Measurements from ENCODE around the gene HPS1.

HPS1 gene

DNA sequence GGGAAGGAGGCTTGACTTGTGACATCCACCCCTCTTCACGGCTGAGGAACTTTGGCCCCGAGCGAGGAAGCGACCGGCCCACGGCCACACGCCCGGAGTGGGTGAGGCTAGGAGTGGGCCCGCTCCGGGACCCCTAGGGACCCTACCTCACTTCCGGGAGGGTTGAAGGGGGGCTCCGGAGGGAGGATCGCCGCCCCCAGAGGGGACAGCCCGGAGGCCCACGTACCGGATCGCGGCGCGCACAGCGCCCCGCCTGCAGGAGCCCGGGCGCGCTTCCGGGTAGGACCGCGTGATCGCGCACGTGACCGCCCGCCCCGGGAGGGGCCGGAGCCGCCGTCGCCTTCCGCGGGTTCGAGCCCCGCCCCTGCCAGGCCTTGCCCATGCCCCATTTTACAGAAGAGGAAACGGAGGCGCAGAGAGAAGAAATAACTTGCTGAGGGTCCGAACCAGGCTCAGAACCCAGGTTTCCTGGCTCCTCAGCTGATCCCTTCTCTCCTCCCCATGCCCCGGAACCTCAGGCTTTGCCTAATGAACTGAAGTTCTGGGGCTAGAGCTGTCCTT, at the start of gene HPS1:
Gene HPS1, minus strand, starts transcription at position 275 of the 561 bp plus-strand sequence. CDS start 3,695 bp downstream, outside the sequence.
- peak; percentile 87 for DNase-seq

DNA sequence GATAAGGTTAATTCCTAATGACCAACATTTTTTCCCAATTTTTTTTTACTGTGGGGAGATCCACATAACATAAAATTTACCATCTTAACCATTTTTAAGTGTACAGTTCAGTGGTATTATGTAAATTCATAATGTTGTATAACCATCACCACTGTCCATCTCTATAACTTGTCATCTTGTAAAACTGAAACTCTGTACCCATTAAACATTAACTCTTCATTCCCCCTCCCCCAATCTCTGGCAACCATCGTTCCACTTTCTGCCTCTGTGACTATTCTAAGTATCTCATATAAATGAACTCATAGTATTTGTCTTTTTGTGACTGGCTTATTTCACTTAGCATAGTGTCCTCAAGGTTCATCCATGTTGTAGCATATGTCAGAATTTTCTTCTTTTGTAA, 46.0 kb upstream of the HPS1 start:
- DNase-seq, result no peak

GRCh38 chr10:98489561-98490481, 43.1 kb upstream of the HPS1 start:
- no peak for DNase-seq

DNA sequence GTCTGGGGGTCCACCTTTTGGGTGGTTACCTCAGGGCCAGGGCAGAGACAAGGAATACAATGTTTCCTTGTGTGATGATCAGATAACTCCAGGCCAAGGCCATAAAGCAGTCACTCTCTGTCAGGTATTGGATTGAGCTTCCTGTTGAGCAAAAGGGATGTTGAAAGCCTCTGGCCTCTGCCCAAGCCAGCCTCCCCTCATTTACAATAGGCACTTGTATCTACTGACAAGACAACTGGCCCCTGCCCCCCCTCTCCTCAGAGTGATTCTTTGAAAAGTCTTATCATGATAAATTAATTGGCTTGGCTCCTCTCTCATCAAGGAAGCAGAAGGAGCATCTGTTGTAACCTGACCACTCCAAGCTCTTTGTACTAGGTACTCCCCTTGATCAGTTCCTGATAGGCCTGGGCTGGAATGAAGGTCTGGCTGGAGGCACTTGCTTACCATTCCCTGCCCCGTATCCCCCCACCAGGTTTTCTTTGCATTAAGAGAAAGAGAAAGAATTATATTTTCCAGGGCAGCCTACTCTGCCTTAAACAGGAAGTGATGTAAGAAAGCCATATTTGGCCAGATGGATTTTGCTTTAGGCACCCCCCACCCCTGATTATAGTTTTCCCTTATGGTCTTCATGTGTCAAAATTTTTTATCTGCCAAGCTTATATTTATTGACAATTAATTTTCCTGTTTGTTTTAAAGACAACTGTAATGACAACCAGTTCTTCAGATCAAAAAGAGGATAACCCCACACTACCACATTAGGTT, 42.1 kb upstream of the HPS1 start:
- no peak for DNase-seq

DNA sequence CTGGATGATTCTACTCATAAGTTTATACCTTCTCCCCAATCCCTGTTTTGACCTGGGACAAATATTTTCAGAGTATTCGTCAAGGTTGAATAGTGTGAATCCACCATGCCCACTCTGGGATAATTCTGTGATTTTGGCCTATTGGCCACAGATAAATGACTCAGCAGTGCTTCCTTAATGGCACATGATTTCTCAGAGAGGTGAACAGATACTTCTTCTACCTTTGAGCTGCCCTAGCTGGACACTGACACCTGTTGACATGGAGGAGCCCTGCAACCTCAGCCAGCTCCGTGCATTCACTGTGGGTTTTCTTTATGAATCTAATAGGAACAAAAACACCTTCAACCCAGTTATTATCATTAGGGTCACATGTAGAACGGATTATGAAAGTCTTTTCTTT, 40.9 kb upstream of the HPS1 start:
- no peak for DNase-seq

DNA sequence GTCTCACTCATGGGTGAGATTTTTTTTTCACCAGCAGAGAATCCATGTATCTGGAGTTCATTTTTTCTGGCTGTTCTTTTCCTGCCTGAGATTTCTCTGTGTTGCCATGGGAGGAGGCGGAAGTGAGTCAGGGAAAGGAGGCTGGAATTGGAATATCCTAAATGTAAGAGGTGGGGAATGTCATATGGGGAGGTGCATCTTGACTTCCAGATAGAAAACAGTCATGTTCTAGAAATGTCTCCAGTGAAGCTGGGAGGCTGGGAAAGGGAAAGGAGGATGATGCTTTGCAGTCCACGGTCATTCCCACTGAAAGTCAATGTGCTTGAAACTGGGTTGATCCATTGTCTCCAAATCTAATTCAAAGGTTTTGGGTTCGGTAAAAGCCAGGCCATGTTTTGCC, 39.7 kb upstream of the HPS1 start:
- DNase-seq, result no peak

DNA sequence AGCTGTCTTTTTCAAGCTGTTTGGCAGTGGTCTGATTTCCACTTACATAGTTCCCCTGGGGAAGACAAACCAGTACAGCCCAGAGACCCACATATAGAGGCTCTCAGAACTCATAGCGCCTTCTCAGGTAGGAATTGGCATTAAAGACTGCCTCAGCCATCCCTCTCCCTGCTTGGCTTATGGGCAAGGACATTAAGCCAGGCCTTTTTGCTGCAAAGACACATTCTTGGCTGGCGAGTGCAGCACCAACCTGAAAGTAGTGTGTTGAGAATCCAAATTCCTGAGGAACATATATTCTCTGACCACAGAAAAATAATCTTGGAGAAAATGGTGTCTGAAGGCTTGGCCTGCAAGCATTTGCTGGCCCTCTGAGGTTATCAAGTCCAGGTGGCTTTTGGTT, 39.2 kb upstream of the HPS1 start:
- DNase-seq, result no peak

- DNase-seq, result no peak
Measured at GRCh38 chr10:98483658-98484057, 36.9 kb upstream of the HPS1 start.

DNA sequence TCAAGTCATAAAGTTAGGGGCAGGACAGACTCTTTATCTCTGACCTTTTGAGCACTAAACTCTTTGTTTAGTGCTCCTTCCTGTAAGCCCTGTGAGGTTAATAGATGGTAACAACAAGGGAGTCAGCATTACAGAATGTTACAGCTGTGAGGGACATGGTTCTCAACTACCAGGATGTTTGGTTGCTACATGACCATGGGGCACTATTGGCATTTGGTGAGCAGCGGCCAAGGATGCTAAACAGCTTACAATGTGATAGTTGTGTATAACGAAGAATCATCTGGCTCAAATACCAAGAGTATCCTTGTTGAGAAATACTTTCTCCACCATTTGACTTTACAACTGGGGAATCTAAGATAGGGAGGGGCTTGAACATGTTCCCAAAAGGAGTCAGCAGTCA, 35.4 kb upstream of the HPS1 start:
- no peak for DNase-seq

DNA sequence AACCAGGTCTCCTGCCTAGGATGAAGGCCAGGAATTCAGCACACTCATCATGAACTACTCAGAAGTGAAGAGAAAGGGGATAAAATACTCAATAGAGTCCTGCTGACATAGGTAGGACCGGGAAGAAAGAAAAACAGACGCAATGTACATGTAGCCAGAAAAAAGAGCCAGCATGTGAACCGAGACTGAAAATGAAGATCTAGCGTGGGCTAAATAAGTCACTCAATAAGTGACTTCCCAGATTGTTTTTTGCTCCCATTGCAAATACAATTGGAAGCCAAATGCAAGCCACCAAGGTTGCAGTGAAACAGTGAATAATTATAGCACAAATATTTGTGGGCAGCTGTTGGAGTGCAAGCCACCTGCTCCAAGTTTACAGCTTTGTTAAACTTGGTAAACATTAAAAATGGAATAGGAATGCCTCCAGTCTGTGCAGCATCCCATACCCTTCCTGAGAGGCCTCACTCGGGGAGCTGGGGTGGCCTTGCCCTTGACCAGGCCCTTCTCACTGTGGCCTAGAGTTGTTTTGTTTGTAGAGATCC, 34.7 kb upstream of the HPS1 start:
- no peak for DNase-seq

DNA sequence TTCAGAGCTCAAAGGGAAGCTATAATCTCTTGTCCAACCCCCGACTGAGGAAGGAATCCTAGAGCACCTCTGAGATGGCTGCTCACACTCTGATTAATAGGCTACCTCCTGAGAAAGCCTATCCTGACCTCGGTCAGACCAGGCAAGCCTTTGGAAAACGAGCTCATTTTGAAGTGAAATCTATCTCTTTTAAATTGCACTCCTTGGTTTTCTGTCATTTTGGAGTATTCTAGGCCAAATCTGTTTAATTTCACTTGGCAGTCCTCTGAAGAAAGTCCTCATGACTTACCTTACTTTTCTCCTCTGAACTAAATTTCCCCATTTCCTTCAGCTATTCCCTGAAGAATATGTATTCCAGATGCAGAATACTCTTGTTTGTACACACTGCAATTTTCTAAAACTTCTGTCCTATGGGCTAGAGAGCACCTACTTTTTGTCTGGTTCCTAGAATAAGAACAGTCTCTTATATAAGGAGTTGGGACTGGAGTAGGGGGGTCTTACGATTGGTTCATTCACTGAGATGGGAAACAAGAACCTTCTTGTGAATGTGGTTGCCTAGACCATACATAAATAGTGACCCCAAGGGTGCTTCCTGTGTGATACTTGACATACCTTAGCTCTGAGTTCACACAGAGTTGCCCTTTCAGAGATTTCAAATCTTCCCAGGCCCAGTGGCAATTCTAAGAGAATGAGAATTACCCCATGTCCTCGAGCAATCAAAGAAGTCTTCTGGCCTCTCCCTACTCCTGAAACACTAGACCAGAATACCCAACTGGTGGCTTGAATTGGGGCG, 31.9 kb upstream of the HPS1 start:
- no peak for DNase-seq

DNA sequence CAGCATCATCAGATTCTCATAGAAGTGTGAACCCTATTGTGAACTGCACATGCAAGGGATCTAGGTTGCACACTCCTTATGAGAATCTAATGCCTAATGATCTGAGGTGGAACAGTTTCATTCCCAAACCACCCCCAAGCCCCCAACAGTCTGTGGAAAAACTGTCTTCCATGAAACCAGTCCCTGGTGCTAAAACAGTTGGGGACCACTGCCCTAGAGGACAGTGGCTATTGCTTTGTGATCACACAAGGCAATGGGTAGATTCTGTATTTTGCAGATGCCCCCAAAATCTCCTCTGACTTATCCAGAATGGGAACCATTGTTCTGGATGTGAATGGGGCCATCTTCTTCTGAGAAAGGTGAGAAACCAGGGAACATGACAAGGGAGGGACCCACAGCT, 31.1 kb upstream of the HPS1 start:
- DNase-seq, result no peak

DNA sequence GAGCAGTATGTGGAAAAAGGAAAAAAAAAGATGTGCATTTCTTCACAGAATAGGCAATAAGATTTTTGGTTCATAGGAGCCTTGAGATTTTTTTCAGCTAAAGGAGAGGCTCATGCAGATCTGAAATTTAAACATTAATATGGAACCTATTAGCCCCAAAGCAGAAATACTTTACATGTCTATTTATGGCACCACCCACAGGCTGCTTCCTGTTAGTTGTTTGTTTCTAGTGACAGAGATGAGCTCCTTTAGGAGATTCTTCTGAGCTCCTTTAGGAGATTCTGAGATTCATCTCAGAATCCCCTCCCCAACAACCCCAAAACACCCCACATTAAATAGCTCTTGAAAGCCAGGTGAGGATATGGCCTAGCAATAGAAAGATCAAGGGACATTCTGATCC, 27.9 kb upstream of the HPS1 start:
- no peak for DNase-seq

DNA sequence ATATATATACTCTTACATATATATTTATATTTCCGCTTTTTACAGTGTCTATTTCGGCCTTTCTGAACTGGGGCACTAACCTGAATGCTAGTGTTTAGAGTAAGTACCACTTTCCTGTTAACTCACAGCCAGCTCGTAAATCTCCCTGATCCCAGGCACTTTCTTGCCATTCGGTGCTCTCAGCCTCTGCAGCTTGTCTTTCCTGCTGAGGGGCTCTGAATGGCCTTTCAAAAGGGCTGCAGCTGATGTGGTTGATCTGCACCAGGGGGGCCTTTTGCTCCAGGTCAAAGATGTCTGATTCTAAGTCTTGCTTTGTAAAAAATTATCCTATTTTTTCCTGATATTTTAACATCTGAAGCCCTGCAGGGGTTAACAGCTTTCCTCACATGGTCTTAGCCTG, 25.5 kb upstream of the HPS1 start:
- DNase-seq, result no peak

GRCh38 chr10:98470850-98471249, 24.1 kb upstream of the HPS1 start:
- DNase-seq, result no peak

DNA sequence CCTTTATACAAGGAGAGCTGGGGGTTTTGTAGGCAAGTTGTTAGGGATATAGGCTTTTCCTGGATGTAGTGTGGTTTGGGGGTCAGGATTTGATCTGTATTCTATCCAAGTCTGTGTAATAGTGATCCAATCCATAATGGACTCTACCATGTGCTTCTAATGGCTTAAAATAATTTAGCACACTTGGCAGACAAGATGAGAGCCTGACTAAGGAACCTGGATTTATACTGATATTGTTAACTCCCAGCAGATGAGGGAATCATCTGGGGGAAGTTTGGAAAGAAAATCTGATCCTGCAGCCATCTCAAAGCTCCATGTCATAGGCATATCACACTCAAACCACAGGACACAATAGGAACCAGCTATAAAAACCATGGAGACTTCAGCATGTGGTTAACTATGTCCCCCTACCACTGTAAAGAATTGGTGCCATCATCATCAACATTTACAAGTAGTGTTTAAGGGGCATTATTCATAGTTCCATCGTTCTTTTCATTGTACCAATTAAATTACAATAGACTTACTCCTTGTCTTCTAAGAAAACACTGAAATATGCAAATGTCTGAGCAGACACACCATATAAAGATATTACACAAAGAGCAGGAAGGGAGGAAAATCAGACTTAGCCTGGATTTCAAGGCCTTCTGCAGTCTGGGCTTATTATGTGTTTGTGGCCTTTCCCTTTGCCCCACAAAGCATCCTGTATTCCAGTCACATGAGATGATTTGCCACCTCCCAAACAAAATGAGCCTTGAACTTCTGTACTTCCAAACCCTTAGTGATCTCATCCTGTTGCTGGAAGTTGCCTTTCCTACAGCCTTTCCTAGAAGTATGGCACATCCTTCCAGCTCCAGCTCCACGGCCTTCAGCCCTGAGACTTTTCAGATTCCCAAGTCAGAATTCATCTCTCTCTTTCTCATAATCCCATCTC, 22.5 kb upstream of the HPS1 start:
- no peak for DNase-seq

- DNase-seq, result peak; percentile 76
Measured at GRCh38 chr10:98467506-98468318, 21.0 kb upstream of the HPS1 start.

GRCh38 chr10:98466861-98467505, 20.2 kb upstream of the HPS1 start:
- DNase-seq, result no peak

GRCh38 chr10:98465866-98466265, 19.1 kb upstream of the HPS1 start:
- no peak for DNase-seq

Measured in activated CD4-positive, alpha-beta T cell treated with anti-CD3 and anti-CD28 coated beads, Interleukin-2, amount 50 U/mL, for 16 hours (primary cell).